Astrocyte of the spinal cord (primary cell): ENCODE data around the gene PLEKHN1.
"Not testable (repeated sequence)": the region's sequence is repeated elsewhere in the genome, so short reads cannot be mapped to it uniquely, and the experiment has no call there.

Experiments
- DNase-seq: peaks from one replicate; pipeline ENCODE4 v3.0.0; 2011; ENCODE audit warnings: low read depth, low spot score
- H3K4me3 ChIP-seq: 2 replicates; pipeline ENCODE4 v1.5.1; 2011; ENCODE audit warnings: low read depth, mild to moderate bottlenecking, low read length, moderate library complexity
- CTCF ChIP-seq: IDR thresholded peaks from 2 replicates; pipeline ENCODE4 v1.5.1; 2012; ENCODE audit warnings: low read depth, mild to moderate bottlenecking, low read length, inconsistent platforms
- in situ Hi-C: cut with HindIII; loops from 2 replicates; pipeline ENCODE4 v1.10.0; 2017; ENCODE audit warnings: low sequenced_read_pairs

The PLEKHN1 gene

GRCh38 chr1:1005774-1006304 is 39.6 kb downstream of the PLEKHN1 start:
- H3K4me3 ChIP-seq, result no peak overlapping the region
- no peak for TF ChIP-seq CTCF
- in situ Hi-C loops, result no loop called here
- no peak for DNase-seq

GRCh38 chr1:1006305-1007159 is 40.2 kb downstream of the PLEKHN1 start:
- no peak overlapping the region for H3K4me3 ChIP-seq
- DNase-seq, result no peak
- no peak for TF ChIP-seq CTCF
- in situ Hi-C loops, result no loop called here

GRCh38 chr1:1010131-1010530 is 43.8 kb downstream of the PLEKHN1 start:
- H3K4me3 ChIP-seq, in situ Hi-C loops, DNase-seq: not testable (repeated sequence)

- TF ChIP-seq CTCF, result no peak
- in situ Hi-C loops, result no loop called here
- no peak for DNase-seq
- no peak overlapping the region for H3K4me3 ChIP-seq
Measured at GRCh38 chr1:1011396-1011949, 45.2 kb downstream of the PLEKHN1 start.

GRCh38 chr1:1012736-1013104 is 46.4 kb downstream of the PLEKHN1 start:
- DNase-seq, in situ Hi-C loops: not testable (repeated sequence)
- peak overlapping the region; percentile 60 for H3K4me3 ChIP-seq

GRCh38 chr1:1013105-1013921 is 47.0 kb downstream of the PLEKHN1 start, which contains the start of gene ISG15:
Gene ISG15, plus strand, starts transcription at chr1:1013497. Its CDS starts 77 bp downstream, at chr1:1013574.
- DNase-seq, result peak; percentile 85
- H3K4me3 ChIP-seq, result peak within 1 kb of the TSS; percentile 60
- in situ Hi-C loops, result no loop called here
- no peak for TF ChIP-seq CTCF

GRCh38 chr1:1013922-1014648 is 47.8 kb downstream of the PLEKHN1 start:
- no peak for TF ChIP-seq CTCF
- no peak for DNase-seq
- in situ Hi-C loops, result no loop called here
- peak overlapping the region; percentile 60 for H3K4me3 ChIP-seq
